ENCODE data around the gene MED13L.

DNA sequence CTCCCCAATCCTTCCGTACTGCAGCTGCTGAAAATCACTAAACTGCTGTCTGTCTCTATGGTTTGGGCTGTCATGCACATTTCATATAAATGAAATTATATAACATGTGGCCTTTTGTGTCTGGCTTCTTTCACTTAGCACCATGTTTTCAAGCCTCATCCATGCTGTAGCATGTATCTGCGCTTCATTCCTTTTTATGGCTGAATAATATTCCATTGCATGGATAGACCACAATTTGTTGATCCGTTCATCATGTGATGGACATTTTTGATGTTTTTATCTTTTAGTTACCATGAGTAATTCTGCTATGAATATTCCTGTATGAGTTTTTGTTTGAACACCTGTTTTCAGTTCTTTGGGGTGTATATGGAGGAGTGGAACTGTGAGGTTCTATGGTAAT is 32.6 kb upstream of the MED13L start:
- TF ChIP-seq, protein P1, sequence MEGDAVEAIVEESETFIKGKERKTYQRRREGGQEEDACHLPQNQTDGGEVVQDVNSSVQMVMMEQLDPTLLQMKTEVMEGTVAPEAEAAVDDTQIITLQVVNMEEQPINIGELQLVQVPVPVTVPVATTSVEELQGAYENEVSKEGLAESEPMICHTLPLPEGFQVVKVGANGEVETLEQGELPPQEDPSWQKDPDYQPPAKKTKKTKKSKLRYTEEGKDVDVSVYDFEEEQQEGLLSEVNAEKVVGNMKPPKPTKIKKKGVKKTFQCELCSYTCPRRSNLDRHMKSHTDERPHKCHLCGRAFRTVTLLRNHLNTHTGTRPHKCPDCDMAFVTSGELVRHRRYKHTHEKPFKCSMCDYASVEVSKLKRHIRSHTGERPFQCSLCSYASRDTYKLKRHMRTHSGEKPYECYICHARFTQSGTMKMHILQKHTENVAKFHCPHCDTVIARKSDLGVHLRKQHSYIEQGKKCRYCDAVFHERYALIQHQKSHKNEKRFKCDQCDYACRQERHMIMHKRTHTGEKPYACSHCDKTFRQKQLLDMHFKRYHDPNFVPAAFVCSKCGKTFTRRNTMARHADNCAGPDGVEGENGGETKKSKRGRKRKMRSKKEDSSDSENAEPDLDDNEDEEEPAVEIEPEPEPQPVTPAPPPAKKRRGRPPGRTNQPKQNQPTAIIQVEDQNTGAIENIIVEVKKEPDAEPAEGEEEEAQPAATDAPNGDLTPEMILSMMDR (IDR thresholded peaks at IDR 0.05; ENCODE audit: control extremely low read depth in 1 of 3, insufficient read depth in 1 of 3, low read depth in 1 of 3, low read length in 3 of 3) = no peak
- no peak for TF ChIP-seq SP2 (IDR thresholded peaks at IDR 0.05; ENCODE audit: low read length)
- TF ChIP-seq, protein P2, sequence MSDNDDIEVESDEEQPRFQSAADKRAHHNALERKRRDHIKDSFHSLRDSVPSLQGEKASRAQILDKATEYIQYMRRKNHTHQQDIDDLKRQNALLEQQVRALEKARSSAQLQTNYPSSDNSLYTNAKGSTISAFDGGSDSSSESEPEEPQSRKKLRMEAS (IDR thresholded peaks at IDR 0.05) = no peak
